Activated T-cell treated with anti-CD3 and anti-CD28 coated beads, Interleukin-2, amount 50 U/mL, for 4 hours (primary cell): Measurements from ENCODE around the gene LARGE1. TPM values are rescaled to one million over a fixed set of nuclear protein-coding genes. Genes with fewer than 3 reads are reported as not detected.

ENCODE experiments used
- ATAC-seq, 2 donors: fragments of 200-7000 bp; cut with Tn5 transposase; one replicate each; pipeline ENCODE4 v1.10.0; 2021
- DNase-seq: peaks from one replicate; pipeline ENCODE4 v3.0.0-alpha.2; 2020
- H3K27me3 Mint-ChIP-seq: one replicate; pipeline ENCODE4 v1.8.0; 2021; ENCODE audit warnings: low read depth, mixed read lengths
- H3K36me3 Mint-ChIP-seq: one replicate; pipeline ENCODE4 v1.8.0; 2022; ENCODE audit warnings: mixed read lengths; ENCODE audit not compliant: insufficient read depth
- H3K4me1 Mint-ChIP-seq: one replicate; pipeline ENCODE4 v1.8.0; 2021; ENCODE audit warnings: low read depth, mixed read lengths
- H3K4me3 Mint-ChIP-seq: one replicate; pipeline ENCODE4 v1.8.0; 2021; ENCODE audit warnings: mild to moderate bottlenecking, moderate library complexity, mixed read lengths
- H3K9me3 Mint-ChIP-seq: one replicate; pipeline ENCODE4 v1.8.0; 2021; ENCODE audit warnings: mixed read lengths
- total RNA-seq, 3 donors: library from RNA; stranded (reverse); gene quantifications; one replicate each; pipeline ENCODE4 v1.2.1, GENCODE V29; 2021

LARGE1 gene
- total RNA-seq = 1 to 10 TPM in 2 of 3 donors, under 1 TPM in 1; 0.73 to 2.2 (median 1.0) TPM

- ATAC-seq (peak; percentile 13 to 19), DNase-seq (no peak)
- Mint-ChIP-seq H3K27me3 (peaks cover 65% of the 10 kb centered on the region), H3K36me3 (no peaks in the 10 kb centered on the region), H3K4me3 (peak within 1 kb of the TSS; percentile 77), H3K9me3 (no peaks in the 10 kb centered on the region), H3K4me1 (peaks cover 19% of the 10 kb centered on the region)
Measured at GRCh38 chr22:33920197-33920540, at the start of gene LARGE1. Gene LARGE1, minus strand, starts transcription at chr22:33920476.

GRCh38 chr22:33969045-33969444 lies 48.8 kb upstream of the LARGE1 start:
- no peak for ATAC-seq
- Mint-ChIP-seq H3K36me3 (no peaks in the 10 kb centered on the region), H3K4me3 (no peak overlapping the region), H3K4me1 (no peaks in the 10 kb centered on the region), H3K9me3 (no peaks in the 10 kb centered on the region), H3K27me3 (peaks cover 2% of the 10 kb centered on the region)
- no peak for DNase-seq

DNA sequence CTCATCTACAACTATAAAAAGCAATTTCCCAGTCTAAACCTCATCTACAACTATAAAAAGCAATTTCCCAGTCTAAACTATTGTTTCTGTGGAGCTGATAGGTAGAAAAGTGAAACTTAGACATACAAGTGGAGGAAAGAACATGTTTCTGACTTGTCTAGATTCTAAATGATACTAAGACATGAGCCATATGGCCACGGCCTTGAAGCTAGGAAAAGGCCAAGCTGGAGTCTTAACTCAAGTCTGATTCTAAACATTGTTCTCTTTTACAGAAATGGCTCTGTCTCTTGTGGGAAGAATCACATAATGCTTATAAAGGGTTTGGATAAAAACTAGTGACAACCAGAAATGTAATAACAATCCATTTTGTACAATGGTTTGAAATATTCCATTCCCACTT lies 43.8 kb upstream of the LARGE1 start:
- Mint-ChIP-seq H3K4me1 (no peaks in the 10 kb centered on the region), H3K36me3 (no peaks in the 10 kb centered on the region), H3K4me3 (no peak overlapping the region), H3K9me3 (peaks cover 3% of the 10 kb centered on the region), H3K27me3 (no peaks in the 10 kb centered on the region)
- ATAC-seq (no peak), DNase-seq (no peak)

DNA sequence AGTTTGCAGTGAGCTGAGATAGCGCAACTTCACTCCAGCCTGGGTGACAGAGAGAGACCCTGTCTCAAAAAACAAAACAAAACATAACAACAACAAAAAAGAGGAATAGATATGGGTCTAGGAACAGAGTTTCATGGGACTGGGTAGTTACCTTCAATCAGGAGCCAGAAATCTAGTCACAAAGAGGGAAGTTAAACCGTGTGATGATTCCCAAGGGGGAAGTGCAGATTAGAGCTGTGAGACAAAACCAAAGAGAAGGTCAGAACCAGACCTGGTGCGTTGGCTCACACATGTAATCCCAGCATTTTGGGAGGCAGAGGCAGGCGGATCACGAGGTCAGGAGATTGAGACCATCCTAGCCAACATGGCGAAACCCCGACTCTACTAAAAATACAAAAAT lies 42.1 kb upstream of the LARGE1 start:
- H3K4me3 Mint-ChIP-seq = no peak overlapping the region
- no peak for DNase-seq
- H3K36me3 Mint-ChIP-seq = no peaks in the 10 kb centered on the region
- no peak for ATAC-seq
- H3K27me3 Mint-ChIP-seq = no peaks in the 10 kb centered on the region
- no peaks in the 10 kb centered on the region for H3K4me1 Mint-ChIP-seq
- peaks cover 3% of the 10 kb centered on the region for H3K9me3 Mint-ChIP-seq

DNA sequence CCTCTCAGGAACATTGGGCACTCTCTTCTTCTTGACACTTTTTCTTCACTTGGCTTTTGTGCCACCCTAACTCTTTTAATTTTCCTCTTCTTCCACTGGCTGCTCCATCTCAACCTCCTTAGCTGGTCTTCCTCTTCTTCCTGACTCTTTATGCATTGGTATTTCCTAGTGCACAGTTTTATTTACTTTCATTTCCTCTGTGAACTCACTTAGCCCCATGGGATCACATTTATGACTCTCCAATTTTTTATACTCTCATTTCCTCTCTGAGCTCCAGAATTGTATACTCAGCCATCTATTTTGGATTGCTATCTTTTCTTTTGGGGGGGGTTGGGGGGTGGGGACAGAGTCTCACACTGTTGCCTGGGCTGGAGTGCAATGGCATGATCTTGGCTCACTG lies 38.5 kb upstream of the LARGE1 start:
- no peaks in the 10 kb centered on the region for H3K4me1 Mint-ChIP-seq
- ATAC-seq = no peak
- H3K27me3 Mint-ChIP-seq = no peaks in the 10 kb centered on the region
- no peak for DNase-seq
- H3K4me3 Mint-ChIP-seq = no peak overlapping the region
- H3K9me3 Mint-ChIP-seq = peaks cover 3% of the 10 kb centered on the region
- H3K36me3 Mint-ChIP-seq = no peaks in the 10 kb centered on the region

- no peaks in the 10 kb centered on the region for H3K36me3 Mint-ChIP-seq
- no peak for DNase-seq
- no peaks in the 10 kb centered on the region for H3K27me3 Mint-ChIP-seq
- peaks cover 3% of the 10 kb centered on the region for H3K9me3 Mint-ChIP-seq
- H3K4me3 Mint-ChIP-seq = no peak overlapping the region
- no peaks in the 10 kb centered on the region for H3K4me1 Mint-ChIP-seq
- ATAC-seq = no peak
Measured at GRCh38 chr22:33957086-33957485, 36.8 kb upstream of the LARGE1 start.

- H3K4me1 Mint-ChIP-seq = no peaks in the 10 kb centered on the region
- peaks cover 3% of the 10 kb centered on the region for H3K27me3 Mint-ChIP-seq
- no peaks in the 10 kb centered on the region for H3K9me3 Mint-ChIP-seq
- ATAC-seq (no peak), DNase-seq (no peak)
- H3K36me3 Mint-ChIP-seq = no peaks in the 10 kb centered on the region
- H3K4me3 Mint-ChIP-seq = no peak overlapping the region
Measured at GRCh38 chr22:33952776-33953175, 32.5 kb upstream of the LARGE1 start.

DNA sequence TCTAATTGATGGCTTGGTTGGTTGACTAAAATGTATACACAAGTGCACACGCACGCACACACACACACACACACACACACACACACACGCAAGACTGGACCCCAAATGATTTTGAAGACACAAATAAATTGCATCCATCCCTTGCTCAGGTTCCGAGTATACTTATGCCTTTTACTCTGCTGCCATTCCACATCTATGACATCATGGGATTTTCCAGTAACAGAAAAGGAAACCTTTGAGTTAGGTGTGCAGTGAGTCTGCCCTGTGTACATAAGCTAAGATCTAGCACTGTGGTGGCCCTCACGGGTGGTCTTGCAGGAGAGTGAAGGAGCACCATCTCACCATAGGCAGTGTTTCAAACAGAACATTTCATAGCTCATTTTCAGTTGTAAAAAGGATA lies 20.5 kb upstream of the LARGE1 start:
- H3K27me3 Mint-ChIP-seq = no peaks in the 10 kb centered on the region
- DNase-seq (no peak), ATAC-seq (no peak)
- H3K4me1 Mint-ChIP-seq = no peaks in the 10 kb centered on the region
- no peaks in the 10 kb centered on the region for H3K36me3 Mint-ChIP-seq
- H3K4me3 Mint-ChIP-seq = no peak overlapping the region
- H3K9me3 Mint-ChIP-seq = peaks cover 4% of the 10 kb centered on the region

GRCh38 chr22:33932997-33933396 lies 12.7 kb upstream of the LARGE1 start:
- no peak for DNase-seq
- Mint-ChIP-seq H3K4me1 (no peaks in the 10 kb centered on the region), H3K4me3 (no peak overlapping the region), H3K36me3 (no peaks in the 10 kb centered on the region), H3K9me3 (no peaks in the 10 kb centered on the region), H3K27me3 (peaks cover 2% of the 10 kb centered on the region)
- ATAC-seq = peak in 1 of 2 donors; percentile 14

- no peak for ATAC-seq
- DNase-seq = no peak
- no peaks in the 10 kb centered on the region for H3K4me1 Mint-ChIP-seq
- no peaks in the 10 kb centered on the region for H3K9me3 Mint-ChIP-seq
- H3K27me3 Mint-ChIP-seq = peaks cover 9% of the 10 kb centered on the region
- no peaks in the 10 kb centered on the region for H3K36me3 Mint-ChIP-seq
- H3K4me3 Mint-ChIP-seq = no peak overlapping the region
Measured at GRCh38 chr22:33931406-33931805, 11.1 kb upstream of the LARGE1 start.

- Mint-ChIP-seq H3K9me3 (no peaks in the 10 kb centered on the region), H3K4me3 (no peak overlapping the region), H3K4me1 (peaks cover 2% of the 10 kb centered on the region), H3K36me3 (no peaks in the 10 kb centered on the region), H3K27me3 (peaks cover 38% of the 10 kb centered on the region)
- DNase-seq = no peak
- ATAC-seq = no peak
Measured at GRCh38 chr22:33927752-33928151, 7.5 kb upstream of the LARGE1 start.

DNA sequence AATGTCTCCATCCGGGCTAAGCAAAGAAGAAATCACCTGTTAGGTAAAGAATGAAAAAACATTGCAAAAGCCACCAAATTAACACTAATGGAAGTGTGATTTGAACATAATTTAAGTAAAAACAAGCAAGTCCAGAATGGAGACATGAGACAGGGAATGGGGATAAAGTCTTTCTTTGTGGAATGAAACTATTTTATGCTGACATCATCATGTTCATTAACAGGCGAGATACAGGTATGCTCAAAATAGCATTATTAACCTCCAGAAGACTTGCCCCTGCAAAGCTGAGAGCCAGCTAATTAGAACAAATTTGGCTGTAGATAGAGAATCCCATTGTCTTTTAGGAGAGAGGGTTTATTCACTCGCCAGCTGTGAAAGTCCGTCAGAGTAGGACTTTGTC lies 4.9 kb upstream of the LARGE1 start:
- no peaks in the 10 kb centered on the region for H3K9me3 Mint-ChIP-seq
- H3K27me3 Mint-ChIP-seq = peaks cover 49% of the 10 kb centered on the region
- H3K36me3 Mint-ChIP-seq = no peaks in the 10 kb centered on the region
- ATAC-seq = no peak
- H3K4me3 Mint-ChIP-seq = no peak overlapping the region
- DNase-seq = no peak
- H3K4me1 Mint-ChIP-seq = peaks cover 12% of the 10 kb centered on the region

DNA sequence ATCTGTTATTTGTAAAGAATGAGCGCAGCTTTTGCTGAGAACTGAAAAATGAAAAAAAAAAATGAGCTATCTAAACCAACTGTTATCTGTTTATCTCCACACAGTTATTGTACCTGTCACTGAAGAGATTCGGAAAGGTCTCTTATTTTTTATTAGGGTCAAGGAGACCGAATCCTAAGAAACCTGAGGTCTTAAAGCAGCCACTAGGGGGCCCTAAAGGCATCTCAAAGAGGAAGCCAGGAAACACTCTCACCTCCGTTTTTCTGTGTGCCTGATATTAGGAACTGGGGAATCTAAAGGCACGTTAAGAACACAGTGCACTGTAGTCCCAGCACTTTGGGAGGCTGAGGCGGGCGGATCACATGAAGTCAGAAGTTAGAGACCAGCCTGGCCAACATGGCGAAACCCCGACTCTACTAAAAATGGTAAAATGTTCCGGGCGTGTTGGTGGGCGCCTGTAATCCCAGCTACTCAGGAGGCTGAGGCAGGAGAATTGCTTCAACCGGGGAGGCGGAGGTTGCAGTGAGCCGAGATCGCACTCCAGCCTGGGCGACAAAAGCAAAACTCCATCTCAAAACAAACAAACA lies 3.5 kb upstream of the LARGE1 start:
- Mint-ChIP-seq H3K36me3 (no peaks in the 10 kb centered on the region), H3K4me3 (no peak overlapping the region), H3K27me3 (peaks cover 56% of the 10 kb centered on the region), H3K4me1 (peaks cover 19% of the 10 kb centered on the region), H3K9me3 (no peaks in the 10 kb centered on the region)
- no peak for ATAC-seq
- DNase-seq = no peak

DNA sequence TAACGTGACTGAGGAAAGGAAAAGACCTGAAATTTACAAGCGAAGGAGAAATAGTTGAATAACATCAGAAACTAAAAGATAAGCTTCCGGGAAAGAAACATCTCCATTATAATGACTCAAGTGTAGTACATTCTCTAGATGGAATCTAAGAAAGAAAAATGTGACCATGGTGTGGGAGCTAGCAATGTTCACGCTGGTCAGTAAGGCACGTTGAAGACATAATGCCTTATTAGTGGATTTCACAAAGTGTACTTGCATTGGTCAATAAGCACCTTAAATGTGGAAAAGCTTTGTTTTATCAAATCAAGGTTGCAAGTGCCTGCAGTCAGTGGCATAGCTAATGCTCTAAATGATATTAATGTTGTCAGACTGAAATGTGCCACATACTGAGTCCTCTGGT lies 2.8 kb upstream of the LARGE1 start:
- Mint-ChIP-seq H3K4me1 (peaks cover 19% of the 10 kb centered on the region), H3K27me3 (peaks cover 63% of the 10 kb centered on the region), H3K36me3 (no peaks in the 10 kb centered on the region), H3K4me3 (peak overlapping the region; percentile 60), H3K9me3 (no peaks in the 10 kb centered on the region)
- DNase-seq (no peak), ATAC-seq (no peak)

DNA sequence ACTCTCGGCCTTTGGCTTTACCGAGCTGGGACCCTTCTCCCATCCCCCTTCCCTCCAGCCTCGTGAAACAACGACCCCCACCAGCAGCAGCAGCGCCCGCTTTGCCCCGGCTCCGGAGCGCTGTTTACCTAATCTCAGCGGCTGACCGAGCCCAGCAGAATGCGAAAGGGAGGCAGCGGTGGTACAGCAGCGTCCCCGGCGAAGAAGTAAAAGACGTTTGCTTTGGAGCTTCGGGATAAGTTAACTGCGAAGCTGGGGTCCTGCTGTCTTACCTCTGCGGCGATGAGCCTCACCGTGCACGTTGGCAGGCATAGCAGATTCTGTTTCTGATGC lies 2.0 kb upstream of the LARGE1 start:
- Mint-ChIP-seq H3K4me3 (peak overlapping the region; percentile 60), H3K4me1 (peaks cover 19% of the 10 kb centered on the region), H3K36me3 (no peaks in the 10 kb centered on the region), H3K27me3 (peaks cover 63% of the 10 kb centered on the region), H3K9me3 (no peaks in the 10 kb centered on the region)
- DNase-seq (no peak), ATAC-seq (no peak)
